ENCODE measurements around the gene PPP2R5C. TPM values are rescaled to one million over a fixed set of nuclear protein-coding genes. Genes with fewer than 3 reads are reported as not detected.
A peak's percentile ranks its signal among the peaks of the same experiment; 100 is the strongest.

Gene PPP2R5C
- total RNA-seq, 3 donors from 2014 or later = 90.5 to 105 (median 102) TPM

DNA sequence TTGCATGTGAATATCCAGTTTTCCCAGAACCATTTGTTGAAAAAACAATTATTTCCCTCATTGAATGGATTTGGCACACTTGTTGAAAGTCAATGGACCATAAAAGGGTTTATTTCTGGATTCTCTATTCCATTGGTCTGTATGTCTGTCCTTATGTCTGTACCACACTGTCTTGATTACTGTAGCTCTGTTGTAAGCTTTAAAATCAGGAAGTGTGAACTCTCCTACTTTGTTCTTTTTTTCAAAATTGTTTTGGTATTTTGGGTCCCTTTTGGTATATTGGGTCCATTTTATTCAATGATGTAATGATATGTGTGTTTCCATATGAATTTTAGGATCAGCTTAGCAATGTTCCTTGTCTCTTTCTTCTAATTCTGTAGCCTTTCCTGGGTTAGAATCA lies 64.8 kb downstream of the PPP2R5C start:
- H3K27me3 ChIP-seq = no peaks in the 10 kb centered on the region
- H3K36me3 ChIP-seq = no peaks in the 10 kb centered on the region
- no peak for DNase-seq (ENCODE audit: low spot score in 2 of 2)
- no peaks in the 10 kb centered on the region for H3K4me1 ChIP-seq
- H3K9me3 ChIP-seq = no peaks in the 10 kb centered on the region
- no peak overlapping the region for H3K4me3 ChIP-seq
- H3K27ac ChIP-seq = peak overlapping the region in 1 of 2 donors; percentile 79
- no peak for TF ChIP-seq POLR2A (IDR thresholded peaks at IDR 0.05)
- TF ChIP-seq, protein P1, sequence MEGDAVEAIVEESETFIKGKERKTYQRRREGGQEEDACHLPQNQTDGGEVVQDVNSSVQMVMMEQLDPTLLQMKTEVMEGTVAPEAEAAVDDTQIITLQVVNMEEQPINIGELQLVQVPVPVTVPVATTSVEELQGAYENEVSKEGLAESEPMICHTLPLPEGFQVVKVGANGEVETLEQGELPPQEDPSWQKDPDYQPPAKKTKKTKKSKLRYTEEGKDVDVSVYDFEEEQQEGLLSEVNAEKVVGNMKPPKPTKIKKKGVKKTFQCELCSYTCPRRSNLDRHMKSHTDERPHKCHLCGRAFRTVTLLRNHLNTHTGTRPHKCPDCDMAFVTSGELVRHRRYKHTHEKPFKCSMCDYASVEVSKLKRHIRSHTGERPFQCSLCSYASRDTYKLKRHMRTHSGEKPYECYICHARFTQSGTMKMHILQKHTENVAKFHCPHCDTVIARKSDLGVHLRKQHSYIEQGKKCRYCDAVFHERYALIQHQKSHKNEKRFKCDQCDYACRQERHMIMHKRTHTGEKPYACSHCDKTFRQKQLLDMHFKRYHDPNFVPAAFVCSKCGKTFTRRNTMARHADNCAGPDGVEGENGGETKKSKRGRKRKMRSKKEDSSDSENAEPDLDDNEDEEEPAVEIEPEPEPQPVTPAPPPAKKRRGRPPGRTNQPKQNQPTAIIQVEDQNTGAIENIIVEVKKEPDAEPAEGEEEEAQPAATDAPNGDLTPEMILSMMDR (IDR thresholded peaks at IDR 0.05) = no peak
- TF ChIP-seq POLR2AphosphoS5 (IDR thresholded peaks at IDR 0.05) = no peak
- intact Hi-C loops (cut with DNase I; ENCODE audit: low total_unique reads) = no loop called here

DNA sequence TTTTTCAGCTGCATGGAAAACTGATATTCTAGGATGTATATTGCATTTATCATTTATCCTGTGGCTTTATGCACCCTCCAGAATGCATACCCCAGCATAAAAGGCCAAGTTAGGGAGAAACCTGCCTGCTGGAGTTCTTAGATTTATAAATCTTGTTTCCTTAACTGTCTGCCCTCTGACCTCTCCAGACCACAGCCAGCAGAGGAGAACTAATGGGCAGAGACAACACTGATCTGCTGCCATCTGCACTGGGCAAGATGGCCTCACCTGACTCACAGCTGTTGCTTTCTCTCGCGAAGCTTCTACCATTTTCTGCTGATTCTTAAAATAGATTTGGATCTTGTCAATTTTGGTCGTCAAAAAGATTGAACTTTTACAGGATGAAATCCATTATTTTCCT lies 65.8 kb downstream of the PPP2R5C start:
- intact Hi-C loops (cut with DNase I; ENCODE audit: low total_unique reads) = loop anchor here (1.0 kb wide), 1 partner anchor 29 kb away; no protein-coding TSS in a partner anchor
- Histone ChIP-seq H3K9me3 (no peaks in the 10 kb centered on the region), H3K4me1 (no peaks in the 10 kb centered on the region), H3K27me3 (no peaks in the 10 kb centered on the region), H3K36me3 (no peaks in the 10 kb centered on the region), H3K27ac (no peak overlapping the region), H3K4me3 (no peak overlapping the region)
- DNase-seq (ENCODE audit: low spot score in 2 of 2) = no peak
- TF ChIP-seq POLR2A (IDR thresholded peaks at IDR 0.05) (no peak), POLR2AphosphoS5 (IDR thresholded peaks at IDR 0.05) (no peak)
- TF ChIP-seq, protein P1 (IDR thresholded peaks at IDR 0.05) = no peak

GRCh38 chr14:101828046-101828445 lies 66.5 kb downstream of the PPP2R5C start:
- Histone ChIP-seq H3K4me1 (no peaks in the 10 kb centered on the region), H3K27me3 (no peaks in the 10 kb centered on the region), H3K9me3 (no peaks in the 10 kb centered on the region), H3K27ac (no peak overlapping the region), H3K4me3 (no peak overlapping the region), H3K36me3 (no peaks in the 10 kb centered on the region)
- intact Hi-C loops (cut with DNase I; ENCODE audit: low total_unique reads) = no loop called here
- TF ChIP-seq POLR2A (IDR thresholded peaks at IDR 0.05) (no peak), POLR2AphosphoS5 (IDR thresholded peaks at IDR 0.05) (no peak)
- TF ChIP-seq, protein P1 (IDR thresholded peaks at IDR 0.05) = no peak
- no peak for DNase-seq (ENCODE audit: low spot score in 2 of 2)

DNA sequence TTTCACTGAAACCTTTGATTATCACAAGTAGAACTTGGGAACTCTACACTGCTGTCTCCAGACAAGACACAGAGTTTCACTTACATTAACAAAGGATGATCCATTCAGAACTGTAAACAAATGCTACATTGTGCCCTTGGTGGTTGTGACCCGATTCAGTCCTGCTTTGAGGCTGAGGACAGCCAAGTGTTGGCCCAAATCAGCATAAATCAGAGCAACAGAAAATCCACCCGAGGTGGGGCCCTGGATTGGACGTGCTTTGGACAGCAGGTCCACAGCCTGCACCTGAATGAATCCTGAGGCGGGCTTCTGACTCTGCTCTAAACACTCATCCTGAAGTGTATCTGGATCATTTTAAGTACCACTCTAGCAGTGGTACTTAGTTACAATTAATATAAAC lies 68.8 kb downstream of the PPP2R5C start:
- Histone ChIP-seq H3K4me3 (no peak overlapping the region), H3K9me3 (no peaks in the 10 kb centered on the region), H3K27me3 (no peaks in the 10 kb centered on the region), H3K4me1 (peaks cover 0 to 4% of the 10 kb centered on the region in 2 donors), H3K36me3 (no peaks in the 10 kb centered on the region), H3K27ac (no peak overlapping the region)
- DNase-seq (ENCODE audit: low spot score in 2 of 2) = no peak
- intact Hi-C loops (cut with DNase I; ENCODE audit: low total_unique reads) = no loop called here
- TF ChIP-seq POLR2AphosphoS5 (IDR thresholded peaks at IDR 0.05) (no peak), POLR2A (IDR thresholded peaks at IDR 0.05) (no peak)
- TF ChIP-seq, protein P1 (IDR thresholded peaks at IDR 0.05) = no peak

DNA sequence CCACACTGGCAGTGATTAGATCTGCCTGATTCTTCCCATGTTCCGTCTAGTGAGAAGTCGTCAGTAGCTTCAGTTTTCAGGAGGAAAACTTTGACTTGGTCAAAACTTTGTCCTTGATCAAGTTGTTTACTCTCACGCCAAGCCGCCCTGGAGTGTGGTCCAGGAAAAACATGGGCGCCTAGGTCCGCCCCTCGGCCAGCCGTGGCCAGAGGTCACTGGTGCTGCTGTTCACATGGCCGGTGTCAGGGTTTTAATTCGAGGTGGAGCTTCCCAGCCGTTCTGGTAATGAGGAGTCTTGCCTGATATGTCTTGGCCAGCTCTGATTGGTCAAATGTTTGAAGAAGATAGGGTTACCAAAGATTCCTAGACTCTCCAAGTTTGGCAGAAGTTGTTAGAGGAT lies 71.5 kb downstream of the PPP2R5C start:
- intact Hi-C loops (cut with DNase I; ENCODE audit: low total_unique reads) = no loop called here
- H3K4me1 ChIP-seq = peaks cover 0 to 8% of the 10 kb centered on the region in 2 donors

More for the DNA sequence above, 71.5 kb downstream of the PPP2R5C start:
- no peak for DNase-seq (ENCODE audit: low spot score in 2 of 2)
- H3K27ac ChIP-seq = no peak overlapping the region
- no peaks in the 10 kb centered on the region for H3K36me3 ChIP-seq
- no peaks in the 10 kb centered on the region for H3K27me3 ChIP-seq
- no peaks in the 10 kb centered on the region for H3K9me3 ChIP-seq
- H3K4me3 ChIP-seq = no peak overlapping the region
- no peak for TF ChIP-seq POLR2AphosphoS5 (IDR thresholded peaks at IDR 0.05)
- TF ChIP-seq POLR2A (IDR thresholded peaks at IDR 0.05) = no peak
- TF ChIP-seq, protein P1 (IDR thresholded peaks at IDR 0.05) = no peak
